NCI-H1694 treated with DMSO at 0.1 percent for 48 hours (cell line): Measurements from ENCODE around the gene XYLB.

Source experiments
- DNase-seq: peaks from one replicate; lab custom pipeline; 2025; lab: John Stamatoyannopoulos, UW

The XYLB gene

GRCh38 chr3:38364721-38365400, 18.3 kb downstream of the XYLB start:
- no peak for DNase-seq

- no peak for DNase-seq
Observed at GRCh38 chr3:38365469-38366062, 19.0 kb downstream of the XYLB start.

- no peak for DNase-seq
Observed at GRCh38 chr3:38366082-38366481, 19.5 kb downstream of the XYLB start.

GRCh38 chr3:38367779-38368178, 21.2 kb downstream of the XYLB start:
- no peak for DNase-seq

- DNase-seq: no peak
Observed at GRCh38 chr3:38368238-38368637, 21.7 kb downstream of the XYLB start.

- DNase-seq: no peak
Observed at GRCh38 chr3:38369186-38369585, 22.6 kb downstream of the XYLB start.

- DNase-seq: no peak
Observed at GRCh38 chr3:38370149-38370548, 23.6 kb downstream of the XYLB start.

GRCh38 chr3:38370861-38371260, 24.3 kb downstream of the XYLB start:
- DNase-seq: no peak

GRCh38 chr3:38371541-38372213, 25.1 kb downstream of the XYLB start:
- DNase-seq: no peak

GRCh38 chr3:38372214-38372601, 25.6 kb downstream of the XYLB start:
- DNase-seq: no peak

GRCh38 chr3:38374221-38374620, 27.6 kb downstream of the XYLB start:
- DNase-seq: no peak

- no peak for DNase-seq
Observed at GRCh38 chr3:38375072-38375471, 28.5 kb downstream of the XYLB start.

GRCh38 chr3:38375488-38376097, 29.0 kb downstream of the XYLB start:
- DNase-seq: no peak

GRCh38 chr3:38376098-38376816, 29.7 kb downstream of the XYLB start:
- no peak for DNase-seq

- no peak for DNase-seq
Observed at GRCh38 chr3:38379201-38379770, 32.7 kb downstream of the XYLB start.

- no peak for DNase-seq
Observed at GRCh38 chr3:38382506-38383080, 36.0 kb downstream of the XYLB start.

- DNase-seq: no peak
Observed at GRCh38 chr3:38383156-38383875, 36.7 kb downstream of the XYLB start.

GRCh38 chr3:38386992-38387750, 40.6 kb downstream of the XYLB start:
- no peak for DNase-seq

- no peak for DNase-seq
Observed at GRCh38 chr3:38387862-38388261, 41.3 kb downstream of the XYLB start.

- no peak for DNase-seq
Observed at GRCh38 chr3:38392604-38393163, 46.1 kb downstream of the XYLB start.
